Measurements from ENCODE around the gene SPTLC1.

The SPTLC1 gene

DNA sequence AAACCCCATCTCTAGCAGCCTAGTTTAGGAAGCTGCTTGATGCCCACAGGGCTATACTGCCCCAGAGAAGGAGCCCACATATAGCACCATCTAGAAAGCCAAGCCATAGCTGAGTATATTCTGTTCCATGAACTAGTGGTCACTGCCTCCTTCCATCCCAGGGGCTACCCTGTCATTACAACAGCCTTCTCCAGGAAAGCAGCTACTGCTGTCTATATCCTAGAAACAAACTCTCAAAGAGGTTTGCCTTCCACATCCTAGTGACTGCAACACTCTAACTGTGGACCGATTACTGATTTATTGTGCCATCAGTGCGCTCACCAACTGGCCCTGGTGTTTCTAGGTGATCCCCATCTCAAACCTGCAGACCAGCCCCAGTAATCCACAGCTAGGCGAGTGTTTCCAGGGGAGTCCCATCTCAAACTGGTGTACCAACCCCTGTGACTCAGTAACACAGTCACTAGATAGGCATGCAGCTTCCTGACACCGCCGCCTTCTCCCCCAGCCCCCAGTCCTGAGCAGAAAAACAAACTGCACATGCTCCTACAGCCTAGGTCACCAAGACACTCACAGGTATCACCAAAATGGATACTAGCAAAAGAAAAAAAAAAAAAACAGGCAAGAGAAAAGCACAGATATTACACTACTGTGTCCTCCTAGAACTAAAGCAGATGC is 14.8 kb downstream of the SPTLC1 start:
- in situ Hi-C loops (cut with MboI; ENCODE audit: low sequenced_read_pairs): no loop called here

GRCh38 chr9:92098638-92099037 is 16.6 kb downstream of the SPTLC1 start:
- in situ Hi-C loops (cut with MboI; ENCODE audit: low sequenced_read_pairs): no loop called here

- in situ Hi-C loops (cut with MboI; ENCODE audit: low sequenced_read_pairs): no loop called here
Measured at GRCh38 chr9:92097997-92098482, 17.2 kb downstream of the SPTLC1 start.

DNA sequence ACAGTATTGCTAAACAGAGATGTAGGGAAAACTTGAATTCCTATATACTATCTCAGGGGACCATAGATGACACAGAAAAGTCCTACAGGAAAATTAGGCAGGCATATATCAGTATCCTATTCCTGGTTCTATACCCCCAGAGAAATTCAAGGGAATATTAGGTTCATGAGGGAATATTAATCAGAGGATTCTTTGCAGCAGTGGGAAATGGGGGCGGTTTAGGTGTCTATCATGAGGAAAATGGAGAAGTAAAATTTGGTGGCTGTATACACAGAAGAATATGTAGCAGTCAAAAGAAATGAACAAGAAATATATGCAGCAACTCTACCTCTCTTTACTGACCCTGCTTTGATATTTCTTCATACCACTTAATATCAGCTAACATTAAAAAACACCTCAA is 20.0 kb downstream of the SPTLC1 start:
- in situ Hi-C loops (cut with MboI; ENCODE audit: low sequenced_read_pairs): no loop called here

- in situ Hi-C loops (cut with MboI; ENCODE audit: low sequenced_read_pairs): no loop called here
Measured at GRCh38 chr9:92094655-92095054, 20.6 kb downstream of the SPTLC1 start.

- in situ Hi-C loops (cut with MboI; ENCODE audit: low sequenced_read_pairs): no loop called here
Measured at GRCh38 chr9:92077888-92078287, 37.3 kb downstream of the SPTLC1 start.

DNA sequence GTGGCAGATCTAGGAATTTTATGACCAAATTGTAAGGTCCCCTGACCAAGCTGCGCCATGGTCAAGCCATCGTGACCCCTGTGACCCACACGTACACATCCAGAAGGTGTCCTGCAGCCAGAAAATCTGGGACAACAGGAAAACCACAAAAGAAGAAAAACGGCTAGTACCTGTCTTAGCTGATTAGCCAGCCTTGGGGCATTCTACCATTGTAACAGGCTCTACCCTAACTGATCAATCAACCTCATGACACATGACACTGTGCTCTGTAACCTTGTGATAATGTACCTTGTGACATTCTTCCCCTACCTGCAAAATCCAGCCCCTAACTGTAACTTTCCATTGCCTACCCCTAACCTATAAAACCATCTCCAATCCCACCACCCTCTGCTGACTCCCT is 43.6 kb downstream of the SPTLC1 start:
- in situ Hi-C loops (cut with MboI; ENCODE audit: low sequenced_read_pairs): no loop called here

DNA sequence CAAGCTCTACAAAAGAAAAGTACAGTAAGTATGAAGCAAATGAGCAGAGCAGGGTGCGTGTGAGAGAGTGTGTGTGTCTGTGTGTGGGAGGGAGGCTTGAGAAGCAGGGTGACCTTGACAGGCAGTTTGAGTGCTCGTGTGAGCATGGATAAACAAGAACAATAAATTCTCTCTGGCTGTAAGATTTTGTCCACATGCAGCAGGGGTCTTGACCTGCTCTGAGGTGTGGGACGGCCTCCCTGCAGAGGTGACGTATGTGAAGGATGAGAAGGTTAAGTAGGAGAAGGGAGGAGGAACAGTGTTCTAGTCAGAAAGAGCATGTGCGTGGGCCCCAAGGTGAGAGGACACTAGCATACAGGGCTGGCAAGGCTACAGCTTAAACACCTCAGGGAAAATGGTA is 49.0 kb downstream of the SPTLC1 start:
- in situ Hi-C loops (cut with MboI; ENCODE audit: low sequenced_read_pairs): no loop called here

GRCh38 chr9:92064711-92065110 is 50.5 kb downstream of the SPTLC1 start:
- in situ Hi-C loops (cut with MboI; ENCODE audit: low sequenced_read_pairs): no loop called here

GRCh38 chr9:92061184-92061583 is 54.0 kb downstream of the SPTLC1 start:
- in situ Hi-C loops (cut with MboI; ENCODE audit: low sequenced_read_pairs): no loop called here

DNA sequence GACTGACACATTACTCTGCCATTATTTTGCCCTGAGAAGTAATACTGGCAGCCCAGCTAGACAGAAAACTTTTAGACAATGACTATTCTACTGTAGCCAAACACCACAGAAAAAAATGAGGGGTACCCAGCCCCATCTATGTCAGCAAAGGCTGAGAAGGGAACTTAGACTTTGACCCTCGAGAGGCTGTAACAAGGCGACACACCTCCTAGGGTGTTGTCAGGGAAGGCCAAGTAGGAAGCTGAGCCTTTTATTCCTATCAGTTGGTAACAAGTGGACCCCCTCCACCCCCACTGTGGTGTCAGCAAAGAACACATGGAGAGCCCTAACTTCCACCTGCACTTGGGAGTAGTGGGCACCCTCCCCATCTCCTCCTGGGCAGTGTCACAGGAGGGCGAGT is 55.6 kb downstream of the SPTLC1 start:
- in situ Hi-C loops (cut with MboI; ENCODE audit: low sequenced_read_pairs): no loop called here

GRCh38 chr9:92058723-92059444 is 56.3 kb downstream of the SPTLC1 start:
- in situ Hi-C loops (cut with MboI; ENCODE audit: low sequenced_read_pairs): no loop called here

- in situ Hi-C loops (cut with MboI; ENCODE audit: low sequenced_read_pairs): no loop called here
Measured at GRCh38 chr9:92058026-92058425, 57.2 kb downstream of the SPTLC1 start.

DNA sequence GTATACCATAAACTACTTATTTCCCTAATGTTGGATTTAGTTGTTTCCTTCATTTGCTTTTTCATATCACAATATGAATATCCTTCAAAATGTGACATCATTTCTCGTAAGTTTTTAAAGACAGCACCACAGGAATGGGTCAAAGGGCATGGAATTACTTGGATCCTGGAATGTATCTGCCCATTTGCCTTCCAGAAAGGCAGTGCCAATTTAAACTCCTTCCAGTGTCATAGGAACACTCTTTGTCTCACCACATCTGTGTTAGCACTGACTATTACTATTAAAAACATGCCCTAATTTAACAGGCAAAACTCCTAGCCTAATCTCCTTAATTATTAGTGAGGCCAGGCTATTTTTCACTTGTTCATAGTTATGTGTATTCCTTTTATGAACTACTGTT is 58.0 kb downstream of the SPTLC1 start:
- in situ Hi-C loops (cut with MboI; ENCODE audit: low sequenced_read_pairs): no loop called here

DNA sequence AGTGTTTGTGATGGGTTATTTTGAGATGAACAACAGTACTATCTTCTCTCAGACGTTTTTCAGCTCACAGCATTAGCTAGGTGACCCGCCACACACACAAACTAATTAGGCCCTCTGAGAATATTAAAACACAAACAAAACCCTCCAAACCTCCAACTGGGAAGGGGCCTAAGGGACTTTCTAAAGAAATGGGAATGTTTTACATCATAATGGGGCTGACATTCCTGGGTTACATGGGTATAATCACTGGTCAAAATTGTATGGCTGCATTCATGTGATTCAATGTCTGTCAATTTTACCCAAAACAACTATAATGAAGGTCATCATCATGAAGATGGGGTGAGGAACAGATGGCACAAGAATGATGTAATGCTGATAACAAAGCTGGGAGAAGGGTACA is 59.6 kb downstream of the SPTLC1 start:
- in situ Hi-C loops (cut with MboI; ENCODE audit: low sequenced_read_pairs): no loop called here

- in situ Hi-C loops (cut with MboI; ENCODE audit: low sequenced_read_pairs): no loop called here
Measured at GRCh38 chr9:92048924-92049625, 66.1 kb downstream of the SPTLC1 start.

- in situ Hi-C loops (cut with MboI; ENCODE audit: low sequenced_read_pairs): no loop called here
Measured at GRCh38 chr9:92047500-92047899, 67.7 kb downstream of the SPTLC1 start.

DNA sequence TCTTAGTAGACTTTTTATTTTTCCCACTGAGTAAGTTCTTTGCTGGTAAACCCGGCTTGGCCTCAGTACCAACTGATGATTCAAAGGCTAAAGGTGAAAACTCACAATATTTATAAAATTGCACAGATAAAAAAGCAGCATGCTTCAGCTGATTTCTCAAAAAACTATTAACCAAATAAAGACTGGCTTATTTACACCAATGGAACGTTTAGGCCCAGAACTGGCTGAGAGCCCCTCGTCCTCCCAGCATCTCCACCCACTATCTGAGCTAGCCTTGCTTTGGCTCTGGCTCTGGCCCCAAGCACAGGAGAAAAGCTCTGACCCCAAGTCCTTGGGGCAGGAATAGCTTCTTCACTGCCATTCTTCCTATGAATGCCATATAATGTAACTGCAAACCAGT is 68.5 kb downstream of the SPTLC1 start:
- in situ Hi-C loops (cut with MboI; ENCODE audit: low sequenced_read_pairs): no loop called here

DNA sequence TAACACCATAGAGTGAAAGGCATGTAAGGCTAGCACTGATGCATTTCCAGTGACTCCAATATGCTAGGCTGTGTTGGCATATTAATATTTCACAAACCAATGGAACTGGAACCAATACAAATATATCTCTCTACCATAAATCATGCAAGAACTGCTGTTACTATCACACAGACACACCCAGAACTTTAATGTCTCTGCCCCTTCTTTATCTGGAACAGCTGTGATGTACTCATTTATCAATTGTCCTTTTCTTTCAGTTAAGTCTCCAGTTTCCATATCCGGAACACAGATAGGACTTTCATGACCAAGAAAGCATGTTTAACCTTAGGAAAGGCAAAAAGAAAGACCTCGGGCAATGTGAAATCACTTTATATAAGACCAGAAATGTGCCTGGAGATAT is 70.3 kb downstream of the SPTLC1 start:
- in situ Hi-C loops (cut with MboI; ENCODE audit: low sequenced_read_pairs): no loop called here

DNA sequence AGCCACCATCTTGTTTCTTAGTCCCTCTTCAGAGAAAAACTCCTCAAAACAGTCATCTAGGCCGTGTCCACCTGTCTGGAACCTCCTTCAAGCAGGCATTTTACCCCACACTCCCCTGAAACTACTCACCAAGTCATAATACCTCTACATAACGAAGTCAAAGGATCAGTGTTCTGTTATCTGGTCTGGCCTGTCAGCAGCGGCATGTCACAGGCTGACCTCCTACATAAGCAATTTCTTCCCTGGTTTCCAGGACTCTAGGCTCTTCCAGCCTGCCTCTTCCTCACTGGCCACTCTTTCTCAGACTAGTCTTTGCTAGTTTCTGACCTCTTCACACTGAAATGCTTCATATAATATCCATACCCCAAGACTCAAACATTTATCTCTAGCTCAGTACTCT is 72.2 kb downstream of the SPTLC1 start:
- in situ Hi-C loops (cut with MboI; ENCODE audit: low sequenced_read_pairs): no loop called here

GRCh38 chr9:92042260-92042659 is 73.0 kb downstream of the SPTLC1 start:
- in situ Hi-C loops (cut with MboI; ENCODE audit: low sequenced_read_pairs): no loop called here

DNA sequence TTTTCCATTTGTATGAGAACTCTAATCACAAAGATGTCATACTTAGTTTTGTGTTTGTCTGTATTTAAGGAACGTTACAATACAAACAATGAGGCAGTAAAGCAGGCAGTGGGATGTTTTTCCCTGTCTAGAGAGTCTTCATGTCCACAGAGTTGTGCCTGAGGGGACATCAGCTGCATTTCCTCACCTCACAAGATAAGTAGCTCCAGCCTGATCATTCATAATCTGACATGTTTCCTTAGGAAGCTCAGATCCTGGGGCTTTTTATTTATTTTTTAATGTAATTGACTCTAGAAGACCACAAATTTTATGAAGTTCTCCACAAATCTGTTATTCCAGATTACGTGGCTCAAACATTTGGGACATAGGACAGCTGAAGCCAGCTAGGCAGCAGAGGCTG is 78.5 kb downstream of the SPTLC1 start:
- in situ Hi-C loops (cut with MboI; ENCODE audit: low sequenced_read_pairs): no loop called here

Data from HL-60/S4 (cell line).